OCI-LY7 (cell line): ENCODE data around the gene LY9. TPM values are rescaled to one million over a fixed set of nuclear protein-coding genes. Genes with fewer than 3 reads are reported as not detected.

ENCODE experiments used
- BruUV-seq: library from RNA; stranded (reverse); fragments of 400-500 nt; replicated peaks from 2 replicates; lab custom pipeline; 2021; lab: Mats Ljungman, UMichigan
- CTCF ChIA-PET: fragments of 300-600 bp; sonication (Branson Sonifier 250); formaldehyde crosslinking; loops from one replicate; lab custom pipeline; 2022; ENCODE audit warnings: antibody characterized with exemption; ENCODE audit not compliant: unreplicated experiment; lab: Charles Lee
- POLR2A ChIA-PET: fragments of 300-600 bp; sonication (Branson Sonifier 250); formaldehyde crosslinking; loops from one replicate; lab custom pipeline; 2022; ENCODE audit warnings: antibody characterized with exemption; lab: Charles Lee
- DNase-seq: peaks from one replicate; pipeline ENCODE4 v3.0.0-alpha.2; 2015; ENCODE audit warnings: low spot score
- H2AFZ ChIP-seq: fragments of 200-600 bp; sonication (generic), shearing (Covaris generic); 2 replicates; pipeline ENCODE4 v1.6.1; 2014; ENCODE audit warnings: mild to moderate bottlenecking, antibody characterized with exemption, low read length, moderate library complexity
- H3K27ac ChIP-seq: fragments of 200-600 bp; sonication (generic); 2 replicates; pipeline ENCODE4 v1.5.1; 2014; ENCODE audit warnings: mixed run types, low read depth, mild to moderate bottlenecking, moderate library complexity, low read length, inconsistent platforms; ENCODE audit not compliant: poor library complexity, severe bottlenecking
- H3K36me3 ChIP-seq: fragments of 200-600 bp; sonication (generic); 2 replicates; pipeline ENCODE4 v1.6.1; 2014; ENCODE audit warnings: mild to moderate bottlenecking, antibody characterized with exemption, low read length, moderate library complexity, mixed read lengths; ENCODE audit not compliant: insufficient read depth
- H3K4me1 ChIP-seq: fragments of 200-600 bp; sonication (generic); 2 replicates; pipeline ENCODE4 v1.5.1; 2014; ENCODE audit warnings: mild to moderate bottlenecking, low read length; ENCODE audit not compliant: insufficient read depth, poor library complexity, severe bottlenecking
- H3K4me2 ChIP-seq: fragments of 200-600 bp; sonication (generic); 2 replicates; pipeline ENCODE4 v1.6.1; 2014; ENCODE audit warnings: mild to moderate bottlenecking, low read length
- H3K4me3 ChIP-seq: fragments of 200-600 bp; sonication (generic); 2 replicates; pipeline ENCODE4 v1.5.1; 2014; ENCODE audit warnings: mild to moderate bottlenecking, low read depth, low read length; ENCODE audit not compliant: poor library complexity, severe bottlenecking
- H3K79me2 ChIP-seq: fragments of 200-600 bp; sonication (generic); 2 replicates; pipeline ENCODE4 v1.6.1; 2016; ENCODE audit warnings: low read depth, mild to moderate bottlenecking, low read length, moderate library complexity, mixed read lengths; ENCODE audit not compliant: insufficient read depth
- H3K9me2 ChIP-seq: fragments of 200-600 bp; sonication (generic); 2 replicates; pipeline ENCODE4 v1.6.1; 2016; ENCODE audit warnings: mild to moderate bottlenecking, low read length, mixed read lengths; ENCODE audit not compliant: insufficient read depth
- H3K9me3 ChIP-seq: fragments of 200-600 bp; sonication (generic); 2 replicates; pipeline ENCODE4 v1.6.1; 2014; ENCODE audit warnings: mild to moderate bottlenecking, mixed run types, low read length, mixed read lengths
- H4K20me1 ChIP-seq: fragments of 200-600 bp; sonication (generic); 2 replicates; pipeline ENCODE4 v1.6.1; 2014; ENCODE audit warnings: mild to moderate bottlenecking, antibody characterized with exemption, low read length, moderate library complexity, mixed read lengths; ENCODE audit not compliant: insufficient read depth
- CTCF ChIP-seq: fragments of 200-600 bp; sonication (generic); conservative IDR thresholded peaks from 2 replicates; pipeline ENCODE4 v1.5.1; 2014; ENCODE audit warnings: mild to moderate bottlenecking, antibody characterized with exemption, low read length, moderate library complexity, mixed read lengths
- EZH2phosphoT487 ChIP-seq: fragments of 200-600 bp; sonication (generic); IDR thresholded peaks from 2 replicates; pipeline ENCODE4 v1.6.1; 2018; ENCODE audit warnings: low read depth, borderline replicate concordance, mild to moderate bottlenecking, mixed run types, antibody characterized with exemption, low read length, moderate library complexity, mixed read lengths
- intact Hi-C: fragments of 100-400 bp; cut with micrococcal nuclease; formaldehyde crosslinking; loops from one replicate; pipeline ENCODE4 v1.10.0; 2022; ENCODE audit not compliant: unreplicated experiment
- total RNA-seq, 2 experiments: library from RNA; depleted of rRNA in 1 of 2; stranded (reverse); fragments of >200 nt in 1 of 2; shearing (Covaris generic) in 1 of 2; gene quantifications; 2 replicates each; pipeline ENCODE4 v1.2.3, GENCODE V29; 2014 to 2022

The LY9 gene
- total RNA-seq, 2 experiments from 2014 or later: 28.4 to 40.2 TPM

GRCh38 chr1:160768295-160768657 is 27.7 kb upstream of the LY9 start:
- peak; percentile 84 for DNase-seq
- H3K27ac ChIP-seq: no peak overlapping the region
- no peaks in the 10 kb centered on the region for H3K79me2 ChIP-seq
- TF ChIP-seq EZH2phosphoT487: no peak
- peak; percentile 90 for TF ChIP-seq CTCF
- no peaks in the 10 kb centered on the region for H3K9me2 ChIP-seq
- ChIA-PET CTCF (interaction anchor here (0.5 to 1.8 kb wide), 7 partner anchors 9 to 909 kb away, joined by 3 to 8 read pairs (median 4); no protein-coding TSS in a partner anchor), POLR2A (interaction anchor here (0.6 to 1.4 kb wide), 5 partner anchors 16 to 466 kb away, joined by 3 to 7 read pairs (median 5); no protein-coding TSS in a partner anchor)
- no TSS peak for BruUV-seq
- intact Hi-C loops: loop anchor here (1.0 kb wide), 3 partner anchors 41 to 93 kb away; no protein-coding TSS in a partner anchor
- H4K20me1 ChIP-seq: no peaks in the 10 kb centered on the region
- no peaks in the 10 kb centered on the region for H3K36me3 ChIP-seq
- peak overlapping the region; percentile 97 for H2AFZ ChIP-seq
- H3K9me3 ChIP-seq: no peaks in the 10 kb centered on the region
- peak overlapping the region; percentile 62 for H3K4me3 ChIP-seq
- peaks cover 7% of the 10 kb centered on the region for H3K4me1 ChIP-seq
- peak overlapping the region; percentile 84 for H3K4me2 ChIP-seq

GRCh38 chr1:160772331-160772730 is 23.6 kb upstream of the LY9 start:
- DNase-seq: no peak
- Histone ChIP-seq H3K4me1 (peaks cover 7% of the 10 kb centered on the region), H3K4me2 (no peak overlapping the region), H3K4me3 (no peak overlapping the region), H3K27ac (no peak overlapping the region), H3K9me3 (no peaks in the 10 kb centered on the region), H3K79me2 (no peaks in the 10 kb centered on the region), H3K36me3 (no peaks in the 10 kb centered on the region), H4K20me1 (no peaks in the 10 kb centered on the region), H2AFZ (no peak overlapping the region), H3K9me2 (no peaks in the 10 kb centered on the region)
- intact Hi-C loops: no loop called here
- TF ChIP-seq CTCF: no peak
- TF ChIP-seq EZH2phosphoT487: no peak
- no TSS peak for BruUV-seq
- POLR2A ChIA-PET: interaction anchor here (1.4 kb wide), 1 partner anchor 16 kb away, joined by 4 read pairs; no protein-coding TSS in a partner anchor
- CTCF ChIA-PET: no interaction called here

GRCh38 chr1:160773093-160773492 is 22.9 kb upstream of the LY9 start:
- intact Hi-C loops: no loop called here
- no TSS peak for BruUV-seq
- no peaks in the 10 kb centered on the region for H4K20me1 ChIP-seq
- H3K27ac ChIP-seq: no peak overlapping the region
- H3K4me3 ChIP-seq: no peak overlapping the region
- TF ChIP-seq EZH2phosphoT487 (no peak), CTCF (no peak)
- H3K36me3 ChIP-seq: no peaks in the 10 kb centered on the region
- DNase-seq: no peak
- no peaks in the 10 kb centered on the region for H3K9me2 ChIP-seq
- H2AFZ ChIP-seq: no peak overlapping the region
- no peak overlapping the region for H3K4me2 ChIP-seq
- no peaks in the 10 kb centered on the region for H3K9me3 ChIP-seq
- no peaks in the 10 kb centered on the region for H3K79me2 ChIP-seq
- ChIA-PET POLR2A (interaction anchor here (1.4 kb wide), 1 partner anchor 17 kb away, joined by 4 read pairs; no protein-coding TSS in a partner anchor), CTCF (no interaction called here)
- peaks cover 2% of the 10 kb centered on the region for H3K4me1 ChIP-seq
